ENCODE data around the gene VPS35L.
"Not testable (repeated sequence)": the region's sequence is repeated elsewhere in the genome, so short reads cannot be mapped to it uniquely, and the experiment has no call there.

Gene VPS35L

DNA sequence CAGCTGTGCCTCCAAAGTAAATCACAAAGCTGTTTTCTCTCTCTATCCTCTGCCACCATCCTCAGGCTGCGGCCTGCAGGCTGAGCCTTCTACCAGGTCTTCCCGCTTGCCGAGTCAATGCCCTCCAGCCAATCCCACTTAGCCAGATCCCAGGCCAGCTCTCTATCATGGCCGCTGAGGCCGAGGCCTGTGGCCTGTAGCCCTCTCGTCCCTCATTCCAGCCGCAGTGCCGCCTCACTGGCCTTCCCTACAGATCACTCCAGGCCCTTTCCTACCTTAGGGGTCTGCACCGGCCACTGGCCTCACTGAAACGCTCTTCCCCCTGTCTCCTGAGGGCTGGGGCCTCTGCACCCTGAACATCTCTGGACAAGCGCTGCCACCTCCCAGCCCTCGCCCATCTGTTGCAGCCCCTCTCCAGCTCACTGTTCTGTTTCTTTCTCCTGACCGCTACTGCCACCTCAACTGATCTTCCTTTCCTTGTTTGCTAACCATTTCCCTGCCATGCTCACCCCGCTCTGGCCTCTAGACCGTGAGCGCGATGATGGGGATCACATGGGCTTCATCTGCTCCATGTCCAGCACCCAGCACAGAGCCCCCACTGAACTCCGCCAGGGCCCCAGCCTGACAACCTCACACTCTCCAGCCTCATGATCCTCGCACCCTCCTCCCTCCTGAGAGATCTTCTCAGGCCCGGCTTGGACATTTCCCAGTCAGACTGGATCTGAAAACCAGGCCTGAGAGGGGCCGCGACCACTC lies 154.1 kb downstream of the VPS35L start:
- Histone ChIP-seq H3K4me1 (ENCODE audit: control insufficient read depth, insufficient read depth, low read length) (peaks cover 32% of the 10 kb centered on the region), H3K27ac (ENCODE audit: insufficient read depth, low read depth, low read length, poor library complexity, severe bottlenecking) (no peak overlapping the region), H3K27me3 (ENCODE audit: control insufficient read depth, insufficient read depth, low read length, poor library complexity, severe bottlenecking) (no peaks in the 10 kb centered on the region), H3K4me3 (ENCODE audit: insufficient read depth, low read depth, low read length) (no peak overlapping the region), H3K9me3 (ENCODE audit: control insufficient read depth, low read length) (no peaks in the 10 kb centered on the region), H3K36me3 (ENCODE audit: control insufficient read depth, insufficient read depth, low read length) (peaks cover 29% of the 10 kb centered on the region)
- WGBS, 2 experiments: 90 to 92% methylated on average over 22 of the region's 22 CpGs

DNA sequence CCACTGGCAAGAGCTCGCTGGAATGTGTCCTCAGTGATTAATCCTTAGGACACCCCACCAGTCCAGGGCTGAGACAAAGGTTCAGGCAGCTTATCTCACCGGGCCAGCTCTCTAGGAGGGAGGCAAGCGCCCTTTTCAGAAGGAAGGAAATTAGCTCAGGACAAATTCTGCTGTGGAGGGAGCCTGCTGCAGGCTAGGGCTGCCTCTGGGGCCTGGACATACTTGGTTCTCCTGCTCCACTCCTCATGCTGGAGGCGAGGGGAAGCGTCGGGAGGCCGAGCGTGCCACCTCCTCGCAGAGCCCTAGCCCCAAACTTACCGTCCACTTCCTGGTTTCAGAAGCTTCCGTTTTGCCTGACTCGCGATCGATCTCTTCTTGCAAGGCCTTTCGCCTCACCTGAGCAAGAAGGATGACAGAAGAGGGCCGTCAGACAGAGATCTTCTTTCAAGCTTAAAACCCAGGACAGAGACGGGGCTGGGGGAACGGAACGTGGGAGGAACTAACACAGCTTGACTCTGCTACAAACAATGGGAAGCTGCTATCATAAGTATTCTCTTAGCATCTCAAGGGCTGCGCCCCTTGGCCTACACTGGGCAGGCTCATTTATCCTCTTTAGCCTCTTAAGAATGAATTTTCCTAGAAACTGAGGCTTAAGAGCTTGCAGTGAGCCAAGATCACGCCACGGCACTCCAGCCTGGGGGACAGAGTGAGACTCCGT lies 154.8 kb downstream of the VPS35L start:
- 52 to 61% methylated on average over 23 of the region's 23 CpGs for whole genome bisulfite sequencing, 2 experiments
- Histone ChIP-seq H3K27me3 (ENCODE audit: control insufficient read depth, insufficient read depth, low read length, poor library complexity, severe bottlenecking) (no peaks in the 10 kb centered on the region), H3K4me3 (ENCODE audit: insufficient read depth, low read depth, low read length) (no peak overlapping the region), H3K9me3 (ENCODE audit: control insufficient read depth, low read length) (no peaks in the 10 kb centered on the region), H3K36me3 (ENCODE audit: control insufficient read depth, insufficient read depth, low read length) (peaks cover 25% of the 10 kb centered on the region), H3K27ac (ENCODE audit: insufficient read depth, low read depth, low read length, poor library complexity, severe bottlenecking) (peak overlapping the region; percentile 22), H3K4me1 (ENCODE audit: control insufficient read depth, insufficient read depth, low read length) (peaks cover 32% of the 10 kb centered on the region)

DNA sequence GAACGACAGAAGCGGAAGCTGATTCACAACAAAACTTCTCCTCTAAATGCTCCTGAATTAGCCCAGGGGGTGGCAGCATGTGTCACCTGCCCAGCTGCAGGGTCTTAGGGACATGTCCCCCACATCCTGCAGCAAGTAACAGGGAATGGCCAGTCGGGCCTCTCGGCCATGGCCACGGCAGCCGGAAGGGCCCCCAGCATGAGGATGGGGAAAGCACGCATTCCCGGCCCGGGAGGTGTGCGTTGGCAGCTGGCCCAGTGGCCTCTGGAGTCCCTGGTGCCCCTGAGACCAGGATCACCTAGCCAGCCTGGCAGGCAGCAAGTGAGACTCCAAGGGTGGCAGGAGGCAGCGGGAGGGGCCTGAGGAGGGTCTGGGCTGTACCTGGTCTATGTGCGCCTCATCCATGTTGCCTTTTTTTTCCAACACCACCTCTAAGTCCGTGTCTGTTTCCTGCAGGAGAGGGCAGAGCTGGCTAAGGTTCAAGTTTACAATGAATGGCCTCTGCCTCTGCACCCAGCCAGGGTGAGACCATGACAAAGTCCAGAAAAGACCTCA lies 155.6 kb downstream of the VPS35L start:
- H3K36me3 ChIP-seq (ENCODE audit: control insufficient read depth, insufficient read depth, low read length): peaks cover 20% of the 10 kb centered on the region
- 78 to 81% methylated on average over 13 of the region's 13 CpGs for WGBS, 2 experiments

DNA sequence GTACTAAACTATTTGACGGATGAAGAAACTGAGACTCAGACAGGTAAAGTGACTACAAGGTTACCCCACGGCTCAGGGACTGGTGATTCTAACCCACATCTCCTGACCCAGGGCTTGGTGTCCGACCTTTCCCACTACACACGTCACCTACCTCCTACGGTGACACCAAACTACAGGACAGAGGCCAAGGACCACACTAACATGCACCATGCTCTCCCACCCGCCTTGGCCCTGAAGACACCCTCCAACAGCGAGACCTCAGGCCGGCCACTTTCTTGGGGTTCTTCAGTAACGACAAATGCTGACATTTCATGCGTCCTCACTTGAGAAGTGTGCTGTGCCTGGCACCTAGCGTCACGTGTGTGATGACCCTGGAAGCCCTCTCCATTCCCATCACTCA lies 156.1 kb downstream of the VPS35L start:
- H3K4me1 ChIP-seq (ENCODE audit: control insufficient read depth, insufficient read depth, low read length): peaks cover 40% of the 10 kb centered on the region
- 94 to 95% methylated on average over 12 of the region's 12 CpGs for WGBS, 2 experiments
- H3K27me3 ChIP-seq (ENCODE audit: control insufficient read depth, insufficient read depth, low read length, poor library complexity, severe bottlenecking): no peaks in the 10 kb centered on the region
- peaks cover 20% of the 10 kb centered on the region for H3K36me3 ChIP-seq (ENCODE audit: control insufficient read depth, insufficient read depth, low read length)
- no peaks in the 10 kb centered on the region for H3K9me3 ChIP-seq (ENCODE audit: control insufficient read depth, low read length)
- H3K27ac ChIP-seq (ENCODE audit: insufficient read depth, low read depth, low read length, poor library complexity, severe bottlenecking): no peak overlapping the region
- no peak overlapping the region for H3K4me3 ChIP-seq (ENCODE audit: insufficient read depth, low read depth, low read length)

More for the DNA sequence above, 155.6 kb downstream of the VPS35L start:
- H3K4me1 ChIP-seq (ENCODE audit: control insufficient read depth, insufficient read depth, low read length): peaks cover 34% of the 10 kb centered on the region
- H3K27ac ChIP-seq (ENCODE audit: insufficient read depth, low read depth, low read length, poor library complexity, severe bottlenecking): no peak overlapping the region
- no peaks in the 10 kb centered on the region for H3K27me3 ChIP-seq (ENCODE audit: control insufficient read depth, insufficient read depth, low read length, poor library complexity, severe bottlenecking)
- no peaks in the 10 kb centered on the region for H3K9me3 ChIP-seq (ENCODE audit: control insufficient read depth, low read length)
- H3K4me3 ChIP-seq (ENCODE audit: insufficient read depth, low read depth, low read length): no peak overlapping the region

DNA sequence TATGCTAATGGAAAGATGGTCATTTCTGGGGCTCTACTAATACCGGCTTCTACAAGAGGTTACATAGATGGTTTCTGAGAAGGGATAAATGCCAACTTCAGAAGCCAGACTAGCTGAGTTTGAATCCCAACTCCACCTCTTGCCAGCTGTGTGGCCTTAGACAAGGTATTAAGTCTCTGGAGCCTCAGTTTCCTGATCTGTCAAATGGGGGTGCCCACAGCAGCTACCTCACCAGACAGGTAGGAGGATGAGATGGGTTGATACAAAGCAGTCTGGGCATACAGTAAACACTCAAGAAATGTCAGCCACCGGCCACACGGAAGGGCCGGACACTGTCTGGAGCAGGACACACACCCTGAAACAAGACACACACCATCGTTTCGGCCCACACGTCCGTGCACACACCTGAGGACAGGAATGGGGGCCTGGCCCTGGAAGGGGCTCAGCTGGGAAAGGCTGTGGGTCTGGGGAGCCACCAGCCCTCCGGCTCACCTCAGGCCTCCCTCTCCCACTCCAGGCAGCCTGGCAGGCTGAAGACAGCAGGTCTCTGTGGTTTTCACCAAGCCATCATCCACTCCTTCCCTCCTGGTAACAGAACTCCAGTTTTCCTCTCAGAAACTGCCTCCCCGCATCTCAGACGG lies 157.0 kb downstream of the VPS35L start:
- 92 to 93% methylated on average over 11 of the region's 11 CpGs for WGBS, 2 experiments
- H3K27me3 ChIP-seq (ENCODE audit: control insufficient read depth, insufficient read depth, low read length, poor library complexity, severe bottlenecking): no peaks in the 10 kb centered on the region
- no peak overlapping the region for H3K4me3 ChIP-seq (ENCODE audit: insufficient read depth, low read depth, low read length)
- H3K27ac ChIP-seq (ENCODE audit: insufficient read depth, low read depth, low read length, poor library complexity, severe bottlenecking): no peak overlapping the region
- no peaks in the 10 kb centered on the region for H3K9me3 ChIP-seq (ENCODE audit: control insufficient read depth, low read length)
- peaks cover 20% of the 10 kb centered on the region for H3K36me3 ChIP-seq (ENCODE audit: control insufficient read depth, insufficient read depth, low read length)
- peaks cover 40% of the 10 kb centered on the region for H3K4me1 ChIP-seq (ENCODE audit: control insufficient read depth, insufficient read depth, low read length)

DNA sequence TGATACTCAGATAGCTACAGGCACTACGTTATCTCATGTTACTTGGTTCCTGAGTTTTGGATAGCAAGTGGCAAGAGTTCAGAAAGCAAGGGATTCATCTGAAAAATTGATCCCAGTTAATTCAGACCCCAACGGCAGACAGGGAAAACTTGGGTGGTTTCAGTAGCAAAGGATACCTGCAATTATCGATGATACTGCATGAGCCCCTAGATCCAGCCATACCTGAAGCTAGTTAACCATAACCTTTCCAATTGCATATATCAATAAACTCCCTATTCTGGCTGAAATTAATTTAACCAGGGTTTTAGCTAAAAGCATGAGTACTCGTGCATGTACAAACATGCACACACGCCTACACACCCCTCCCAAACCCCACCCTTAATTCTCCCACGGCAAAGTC lies 158.2 kb downstream of the VPS35L start:
- 93 to 96% methylated on average over 6 of the region's 6 CpGs for WGBS, 2 experiments

DNA sequence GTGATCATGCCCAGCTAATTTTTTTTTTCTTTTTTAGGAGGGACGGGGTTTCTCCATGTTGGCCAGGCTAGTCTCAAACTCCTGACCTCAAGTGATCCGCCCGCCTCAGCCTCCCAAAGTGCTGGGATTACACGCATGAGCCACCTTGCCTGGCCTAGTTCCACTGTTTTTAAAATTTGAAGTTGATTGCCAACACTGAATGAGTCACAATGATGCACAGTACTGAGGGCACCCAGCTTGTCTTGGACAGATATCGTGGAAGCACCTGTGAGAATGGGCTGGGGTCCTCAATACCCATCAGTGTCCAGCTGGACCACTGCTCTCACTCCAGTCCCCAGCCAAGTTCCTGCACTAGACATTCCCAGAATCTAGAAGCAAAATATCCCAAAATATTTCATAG lies 160.1 kb downstream of the VPS35L start:
- WGBS, 2 experiments: 92 to 96% methylated on average over 5 of the region's 5 CpGs
- Histone ChIP-seq H3K4me3 (ENCODE audit: insufficient read depth, low read depth, low read length) (no peak overlapping the region), H3K36me3 (ENCODE audit: control insufficient read depth, insufficient read depth, low read length) (peaks cover 20% of the 10 kb centered on the region)

More for the DNA sequence above, 158.2 kb downstream of the VPS35L start:
- Histone ChIP-seq H3K9me3 (ENCODE audit: control insufficient read depth, low read length) (no peaks in the 10 kb centered on the region), H3K4me3 (ENCODE audit: insufficient read depth, low read depth, low read length) (no peak overlapping the region), H3K27ac (ENCODE audit: insufficient read depth, low read depth, low read length, poor library complexity, severe bottlenecking) (no peak overlapping the region), H3K27me3 (ENCODE audit: control insufficient read depth, insufficient read depth, low read length, poor library complexity, severe bottlenecking) (no peaks in the 10 kb centered on the region), H3K4me1 (ENCODE audit: control insufficient read depth, insufficient read depth, low read length) (peaks cover 33% of the 10 kb centered on the region), H3K36me3 (ENCODE audit: control insufficient read depth, insufficient read depth, low read length) (peaks cover 20% of the 10 kb centered on the region)

DNA sequence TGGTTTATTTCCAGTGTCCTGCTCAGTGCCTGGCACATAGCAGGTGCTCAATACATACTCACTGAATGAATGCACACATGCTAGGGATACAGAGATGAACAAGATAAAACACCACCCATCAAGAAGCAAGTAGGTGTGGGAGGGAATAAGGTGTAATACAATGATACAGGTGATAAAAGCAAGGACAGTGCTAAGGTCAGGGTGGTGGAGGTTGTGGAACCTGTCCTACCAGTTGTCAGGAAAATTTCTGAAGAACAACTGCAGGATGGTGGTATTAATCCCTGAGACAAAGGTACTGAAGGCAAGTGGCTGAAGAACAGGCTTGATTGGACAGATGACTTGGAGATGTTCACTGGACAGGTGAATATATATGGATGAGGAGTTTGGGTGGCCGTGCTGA lies 160.7 kb downstream of the VPS35L start:
- no peak overlapping the region for H3K27ac ChIP-seq (ENCODE audit: insufficient read depth, low read depth, low read length, poor library complexity, severe bottlenecking)
- H3K36me3 ChIP-seq (ENCODE audit: control insufficient read depth, insufficient read depth, low read length): peaks cover 20% of the 10 kb centered on the region
- peaks cover 16% of the 10 kb centered on the region for H3K4me1 ChIP-seq (ENCODE audit: control insufficient read depth, insufficient read depth, low read length)
- no peaks in the 10 kb centered on the region for H3K9me3 ChIP-seq (ENCODE audit: control insufficient read depth, low read length)
- H3K4me3 ChIP-seq (ENCODE audit: insufficient read depth, low read depth, low read length): peak overlapping the region; percentile 8
- 86 to 93% methylated on average over 1 of the region's 1 CpG for WGBS, 2 experiments
- no peaks in the 10 kb centered on the region for H3K27me3 ChIP-seq (ENCODE audit: control insufficient read depth, insufficient read depth, low read length, poor library complexity, severe bottlenecking)

More for the DNA sequence above, 160.1 kb downstream of the VPS35L start:
- H3K4me1 ChIP-seq (ENCODE audit: control insufficient read depth, insufficient read depth, low read length): peaks cover 22% of the 10 kb centered on the region
- H3K27me3 ChIP-seq (ENCODE audit: control insufficient read depth, insufficient read depth, low read length, poor library complexity, severe bottlenecking): no peaks in the 10 kb centered on the region
- no peaks in the 10 kb centered on the region for H3K9me3 ChIP-seq (ENCODE audit: control insufficient read depth, low read length)
- no peak overlapping the region for H3K27ac ChIP-seq (ENCODE audit: insufficient read depth, low read depth, low read length, poor library complexity, severe bottlenecking)

DNA sequence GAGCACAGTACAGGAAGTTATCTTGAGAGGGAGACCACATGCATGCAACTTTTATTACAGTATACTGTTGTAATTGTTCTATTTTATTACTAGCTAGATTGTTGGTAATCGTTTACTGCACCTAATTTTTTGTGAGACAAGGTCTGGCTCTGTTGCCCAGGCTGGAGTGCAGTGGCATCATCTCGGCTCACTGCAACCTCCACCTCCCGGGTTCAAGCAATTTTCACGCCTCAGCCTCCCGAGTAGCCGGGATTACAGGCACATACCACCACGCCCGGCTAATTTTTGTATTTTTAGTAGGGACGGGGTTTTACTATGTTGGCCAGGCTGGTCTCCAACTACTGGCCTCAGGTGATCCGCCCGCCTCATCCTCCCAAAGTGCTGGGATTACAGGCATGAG lies 161.2 kb downstream of the VPS35L start:
- peaks cover 20% of the 10 kb centered on the region for H3K36me3 ChIP-seq (ENCODE audit: control insufficient read depth, insufficient read depth, low read length)

DNA sequence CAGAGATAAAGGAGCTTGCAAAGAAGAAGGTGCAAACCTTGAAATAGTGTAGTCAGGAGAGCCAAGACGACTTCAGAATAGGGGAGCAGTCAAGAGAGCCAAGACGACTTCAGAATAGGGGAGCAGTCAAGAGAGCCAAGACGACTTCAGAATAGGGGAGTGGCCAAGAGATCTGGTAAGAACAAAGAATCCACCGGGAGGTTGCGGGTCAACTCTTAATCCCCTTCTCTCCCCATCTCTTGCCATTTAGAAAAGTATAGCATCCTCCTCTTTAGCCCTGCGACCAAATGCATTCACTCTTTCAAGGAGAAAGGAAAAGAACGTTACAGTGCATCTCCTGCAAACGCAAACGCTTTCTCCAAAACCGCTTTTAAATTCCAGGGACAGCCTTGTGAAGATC lies 161.8 kb downstream of the VPS35L start:
- Histone ChIP-seq H3K36me3 (ENCODE audit: control insufficient read depth, insufficient read depth, low read length) (peaks cover 20% of the 10 kb centered on the region), H3K4me1 (ENCODE audit: control insufficient read depth, insufficient read depth, low read length) (peaks cover 14% of the 10 kb centered on the region), H3K4me3 (ENCODE audit: insufficient read depth, low read depth, low read length) (peak overlapping the region; percentile 94), H3K27me3 (ENCODE audit: control insufficient read depth, insufficient read depth, low read length, poor library complexity, severe bottlenecking) (no peaks in the 10 kb centered on the region), H3K27ac (ENCODE audit: insufficient read depth, low read depth, low read length, poor library complexity, severe bottlenecking) (peak overlapping the region; percentile 89), H3K9me3 (ENCODE audit: control insufficient read depth, low read length) (no peaks in the 10 kb centered on the region)
- WGBS, 2 experiments: 0% methylated on average over 10 of the region's 10 CpGs

More for the DNA sequence above, 161.2 kb downstream of the VPS35L start:
- not testable (repeated sequence) for H3K27ac ChIP-seq (ENCODE audit: insufficient read depth, low read depth, low read length, poor library complexity, severe bottlenecking); H3K9me3 ChIP-seq (ENCODE audit: control insufficient read depth, low read length); H3K27me3 ChIP-seq (ENCODE audit: control insufficient read depth, insufficient read depth, low read length, poor library complexity, severe bottlenecking)
- WGBS, 2 experiments: 41 to 51% methylated on average over 11 of the region's 11 CpGs
- peak overlapping the region; percentile 94 for H3K4me3 ChIP-seq (ENCODE audit: insufficient read depth, low read depth, low read length)
- peaks cover 14% of the 10 kb centered on the region for H3K4me1 ChIP-seq (ENCODE audit: control insufficient read depth, insufficient read depth, low read length)
